A673 (cell line): ENCODE measurements around the gene MANEAL. TPM values are rescaled to one million over a fixed set of nuclear protein-coding genes. Genes with fewer than 3 reads are reported as not detected.
A peak's percentile ranks its signal among the peaks of the same experiment; 100 is the strongest.

Experiments
- BruUV-seq: library from RNA; stranded (reverse); fragments of 400-500 nt; replicated peaks from 2 replicates; lab custom pipeline; 2021; lab: Mats Ljungman, UMichigan
- CTCF ChIA-PET: fragments of 300-600 bp; sonication (Branson Sonifier 250); formaldehyde crosslinking; loops from one replicate; lab custom pipeline; 2022; ENCODE audit warnings: antibody characterized with exemption; lab: Charles Lee
- POLR2A ChIA-PET: fragments of 300-600 bp; sonication (Branson Sonifier 250); formaldehyde crosslinking; loops from one replicate; lab custom pipeline; 2022; ENCODE audit warnings: antibody characterized with exemption; ENCODE audit not compliant: low non-redundant PET; lab: Charles Lee
- DNase-seq: peaks from one replicate; pipeline ENCODE4 v3.0.0-alpha.2; 2015; ENCODE audit warnings: low spot score
- H3K27ac ChIP-seq: fragments of 200-600 bp; sonication (generic); 2 replicates; pipeline ENCODE4 v1.5.1; 2016; ENCODE audit warnings: mixed run types, low read depth, mild to moderate bottlenecking, mixed read lengths, antibody characterized with exemption, low read length; ENCODE audit not compliant: poor library complexity, severe bottlenecking
- H3K27me3 ChIP-seq: fragments of 200-600 bp; sonication (generic); replicated peaks from 2 replicates; pipeline ENCODE4 v1.6.1; 2017; ENCODE audit warnings: mixed run types, low read depth, mild to moderate bottlenecking, mixed read lengths, antibody characterized with exemption, low read length; ENCODE audit not compliant: insufficient read depth, poor library complexity
- H3K36me3 ChIP-seq: fragments of 200-600 bp; sonication (generic); 2 replicates; pipeline ENCODE4 v1.6.1; 2016; ENCODE audit warnings: mixed run types, mild to moderate bottlenecking, mixed read lengths, antibody characterized with exemption, low read length; ENCODE audit not compliant: insufficient read depth, poor library complexity, severe bottlenecking
- H3K4me1 ChIP-seq: fragments of 200-600 bp; sonication (generic); 2 replicates; pipeline ENCODE4 v1.6.1; 2017; ENCODE audit warnings: mixed run types, mild to moderate bottlenecking, mixed read lengths, antibody characterized with exemption, low read length; ENCODE audit not compliant: insufficient read depth, poor library complexity, severe bottlenecking
- H3K4me3 ChIP-seq: fragments of 200-600 bp; sonication (generic); 2 replicates; pipeline ENCODE4 v1.5.1; 2016; ENCODE audit warnings: low read depth, mixed run types, mild to moderate bottlenecking, mixed read lengths, low read length; ENCODE audit not compliant: poor library complexity, severe bottlenecking
- H3K9me3 ChIP-seq: fragments of 200-600 bp; sonication (generic); 2 replicates; pipeline ENCODE4 v1.6.1; 2016; ENCODE audit warnings: mixed run types, low read depth, mild to moderate bottlenecking, mixed read lengths, antibody characterized with exemption, low read length; ENCODE audit not compliant: poor library complexity, severe bottlenecking
- CTCF ChIP-seq: fragments of 300-800, 200-600 bp; sonication (generic); conservative IDR thresholded peaks from 2 replicates; pipeline ENCODE4 v1.5.1; 2017; ENCODE audit warnings: low read depth, mild to moderate bottlenecking, antibody characterized with exemption, low read length, moderate library complexity, mixed read lengths
- EZH2 ChIP-seq: fragments of 200-600 bp; sonication (generic); IDR thresholded peaks from 2 replicates; pipeline ENCODE4 v1.6.1; 2017; ENCODE audit warnings: borderline replicate concordance, low read depth, mild to moderate bottlenecking, mixed read lengths, antibody characterized with exemption, low read length; ENCODE audit not compliant: poor library complexity, severe bottlenecking
- intact Hi-C: fragments of 100-400 bp; cut with micrococcal nuclease; formaldehyde crosslinking; loops from one replicate; pipeline ENCODE4 v1.10.0; 2022; ENCODE audit not compliant: unreplicated experiment
- total RNA-seq: library from RNA; stranded (reverse); gene quantifications from 2 replicates; pipeline ENCODE4 v1.2.3, GENCODE V29; 2021

MANEAL gene
- total RNA-seq, 1 experiment from 2014 or later = 5.9 TPM

GRCh38 chr1:37814252-37814651, 20.6 kb downstream of the MANEAL start:
- Histone ChIP-seq H3K27me3 (no peaks in the 10 kb centered on the region), H3K4me3 (no peak overlapping the region), H3K9me3 (no peaks in the 10 kb centered on the region), H3K4me1 (peaks cover 5% of the 10 kb centered on the region), H3K27ac (no peak overlapping the region), H3K36me3 (peaks cover 3% of the 10 kb centered on the region)
- BruUV-seq = no TSS peak
- intact Hi-C loops = no loop called here
- DNase-seq = no peak
- ChIA-PET CTCF (interaction anchor here (0.6 kb wide), 1 partner anchor 46 kb away, joined by 7 read pairs; no protein-coding TSS in a partner anchor), POLR2A (no interaction called here)
- TF ChIP-seq EZH2 = no peak
- no peak for TF ChIP-seq CTCF

- POLR2A ChIA-PET = interaction anchor here (0.6 kb wide), 1 partner anchor 1288 kb away, joined by 3 read pairs; no protein-coding TSS in a partner anchor
- H3K4me1 ChIP-seq = no peaks in the 10 kb centered on the region
- DNase-seq = peak; percentile 20
- no peak overlapping the region for H3K4me3 ChIP-seq
- H3K9me3 ChIP-seq = no peaks in the 10 kb centered on the region
- no TSS peak for BruUV-seq
- intact Hi-C loops = no loop called here
- H3K36me3 ChIP-seq = peaks cover 17% of the 10 kb centered on the region
- TF ChIP-seq EZH2 (no peak), CTCF (no peak)
- no peaks in the 10 kb centered on the region for H3K27me3 ChIP-seq
- CTCF ChIA-PET = no interaction called here
- no peak overlapping the region for H3K27ac ChIP-seq
Observed at GRCh38 chr1:37817481-37817880, 23.8 kb downstream of the MANEAL start.

GRCh38 chr1:37821481-37821880, 27.8 kb downstream of the MANEAL start:
- no peak for DNase-seq
- ChIA-PET CTCF (no interaction called here), POLR2A (no interaction called here)
- BruUV-seq = no TSS peak
- Histone ChIP-seq H3K4me3 (no peak overlapping the region), H3K4me1 (no peaks in the 10 kb centered on the region), H3K27me3 (no peaks in the 10 kb centered on the region), H3K27ac (no peak overlapping the region), H3K9me3 (no peaks in the 10 kb centered on the region), H3K36me3 (peaks cover 23% of the 10 kb centered on the region)
- TF ChIP-seq CTCF = no peak
- no peak for TF ChIP-seq EZH2
- intact Hi-C loops = no loop called here
